KBM-7 (cell line): Measurements from ENCODE around the gene THTPA.
A peak's percentile ranks its signal among the peaks of the same experiment; 100 is the strongest.

Experiments used
- DNase-seq: peaks from one replicate; pipeline ENCODE4 v3.0.0-alpha.2; 2015
- in situ Hi-C: fragments of 300-500 bp; cut with MboI; formaldehyde crosslinking; loops from 2 replicates; pipeline ENCODE4 v1.14.3; 2020; ENCODE audit warnings: low sequenced_read_pairs, low pct_unique_long_range_greater_than_20kb, mixed read lengths

The THTPA gene

DNA sequence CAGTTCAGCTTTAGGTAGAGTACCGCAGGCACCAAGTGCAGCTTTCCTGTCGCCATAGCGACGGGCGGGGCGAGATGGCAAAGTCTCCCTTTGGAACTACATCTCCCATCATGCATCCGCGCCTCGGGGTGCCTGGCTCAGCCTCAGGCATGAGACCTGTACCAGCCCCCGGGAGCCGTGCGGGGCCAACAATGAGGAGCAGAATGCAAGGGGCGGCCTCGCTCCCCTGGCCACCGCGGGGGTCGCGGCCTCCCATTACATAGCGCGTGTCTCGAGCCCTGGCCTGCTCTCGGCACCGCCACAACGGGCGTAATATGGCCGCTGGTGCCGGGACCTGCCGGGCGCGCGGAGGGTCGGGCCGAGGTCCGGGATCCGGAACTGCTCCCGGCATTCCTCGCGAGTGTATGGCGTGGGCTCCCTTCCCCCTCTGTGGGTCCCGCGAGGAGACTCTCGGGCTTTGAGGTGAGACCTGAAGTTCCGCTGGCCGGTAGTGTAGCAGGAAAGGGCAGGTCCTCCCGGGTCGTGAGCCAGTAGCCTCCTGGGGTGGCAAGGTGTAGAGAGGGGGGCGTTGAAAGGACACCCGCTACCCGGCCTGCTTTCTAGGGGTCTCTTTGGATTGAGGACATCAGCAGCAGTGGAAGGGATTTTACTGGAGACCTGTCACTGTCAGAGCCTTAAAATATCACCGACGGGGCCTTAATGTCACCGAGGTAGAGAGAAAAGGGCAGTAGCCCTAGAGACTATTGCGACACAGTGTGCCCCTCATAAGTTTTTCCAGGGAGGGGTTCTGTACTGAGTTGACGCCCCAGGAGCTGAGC is at the start of gene THTPA:
TSS of gene THTPA (plus strand) at position 390 of the 818 bp plus-strand sequence. CDS start 487 bp downstream, outside the sequence.
- in situ Hi-C loops = no loop called here
- peak; percentile 92 for DNase-seq

- in situ Hi-C loops = no loop called here
- no peak for DNase-seq
Measured at GRCh38 chr14:23512156-23512555, 43.9 kb upstream of the THTPA start.

DNA sequence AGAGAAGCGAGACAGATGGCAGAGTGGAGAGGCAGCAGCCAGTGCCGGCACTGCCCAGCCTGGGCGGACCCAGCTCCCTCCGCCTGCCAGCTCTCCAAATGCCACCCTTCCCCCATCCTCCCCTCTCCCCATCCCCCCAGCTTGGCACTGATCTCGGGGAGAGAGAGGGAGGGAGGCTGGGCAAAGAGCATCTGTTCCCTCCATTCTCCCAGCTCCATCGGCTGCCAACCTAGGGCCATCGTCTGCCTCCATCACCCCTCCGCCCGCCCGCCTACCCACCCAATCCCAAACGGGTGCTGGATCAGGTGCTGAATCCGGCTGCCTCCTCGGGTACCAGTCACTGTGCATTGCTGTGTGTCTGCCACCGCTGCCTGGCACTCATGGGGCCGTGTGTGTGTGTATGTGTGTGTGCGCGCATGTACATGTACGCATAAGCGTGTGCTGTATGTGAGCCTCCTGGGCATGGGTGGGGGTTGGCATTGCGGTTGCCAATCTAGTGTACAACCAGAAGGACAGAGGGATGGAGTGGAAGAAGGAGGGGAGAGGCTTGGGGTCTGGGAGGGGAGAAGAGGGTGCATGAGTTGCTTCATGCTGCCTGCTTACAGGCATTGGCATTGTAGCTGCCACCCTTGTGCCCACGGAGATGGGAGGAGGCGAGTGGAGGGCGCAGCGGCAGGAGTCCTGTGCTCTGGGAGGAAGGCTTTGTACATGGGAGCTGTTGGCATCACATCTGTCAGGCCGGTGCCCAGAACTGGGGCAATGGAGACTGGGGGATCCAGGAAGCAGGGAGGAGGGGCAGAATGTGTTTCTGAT is 42.9 kb upstream of the THTPA start:
- DNase-seq = no peak
- in situ Hi-C loops = no loop called here

DNA sequence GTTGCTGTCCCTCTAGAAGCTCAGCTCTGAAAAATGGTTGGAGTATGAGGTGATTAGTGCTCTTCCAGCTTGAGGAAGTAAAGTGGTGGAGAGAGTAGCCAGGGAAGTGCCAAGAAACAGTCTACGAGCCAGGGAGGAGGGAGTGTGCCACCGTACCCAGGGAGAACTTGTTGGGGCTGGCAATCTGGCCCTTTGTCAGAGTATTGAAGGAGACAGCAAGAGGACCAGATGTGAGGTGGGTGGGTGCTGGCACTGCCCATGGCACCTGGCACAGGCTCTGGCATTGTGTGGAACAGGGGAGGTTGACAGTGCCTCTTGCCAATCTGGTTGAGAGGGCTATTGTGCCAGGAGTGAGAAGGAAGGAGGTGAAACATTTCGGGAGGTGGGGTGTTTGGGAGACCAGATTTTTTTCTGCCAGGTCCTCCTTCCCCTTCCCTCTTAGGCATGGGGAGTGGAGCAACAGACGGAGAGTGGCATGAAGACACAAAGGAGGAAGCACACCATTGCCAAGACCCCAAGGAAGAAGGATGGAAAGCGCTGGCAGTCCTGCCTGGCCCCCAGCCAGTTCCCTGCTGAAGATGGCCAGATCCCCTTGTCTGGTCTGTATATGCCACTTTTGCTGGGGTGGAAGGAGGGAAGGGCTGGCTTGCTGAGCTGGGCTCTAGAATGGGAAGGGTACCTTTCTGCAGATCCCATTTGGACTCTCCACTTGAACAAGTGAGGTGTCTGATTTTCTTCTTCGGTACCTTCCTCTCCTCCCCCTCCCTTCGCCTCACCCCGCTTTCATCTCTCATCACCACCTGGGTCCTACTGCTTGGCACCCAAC is 42.0 kb upstream of the THTPA start:
- no peak for DNase-seq

GRCh38 chr14:23514644-23514957 is 41.5 kb upstream of the THTPA start:
- in situ Hi-C loops = no loop called here

More for the DNA sequence above, 42.0 kb upstream of the THTPA start:
- in situ Hi-C loops = no loop called here

GRCh38 chr14:23517650-23518326 is 38.3 kb upstream of the THTPA start:
- no peak for DNase-seq
- in situ Hi-C loops = no loop called here

More at GRCh38 chr14:23514644-23514957, 41.5 kb upstream of the THTPA start:
- DNase-seq = no peak

GRCh38 chr14:23518709-23519108 is 37.4 kb upstream of the THTPA start:
- no peak for DNase-seq
- in situ Hi-C loops = no loop called here

GRCh38 chr14:23520899-23521533 is 35.1 kb upstream of the THTPA start:
- in situ Hi-C loops = no loop called here
- DNase-seq = no peak

- no peak for DNase-seq
Measured at GRCh38 chr14:23521785-23522640, 34.1 kb upstream of the THTPA start.

GRCh38 chr14:23522643-23523198 is 33.4 kb upstream of the THTPA start:
- no peak for DNase-seq
- in situ Hi-C loops = no loop called here

More at GRCh38 chr14:23521785-23522640, 34.1 kb upstream of the THTPA start:
- in situ Hi-C loops = no loop called here

- in situ Hi-C loops = no loop called here
- DNase-seq = no peak
Measured at GRCh38 chr14:23523229-23524016, 32.6 kb upstream of the THTPA start.

- DNase-seq = no peak
- in situ Hi-C loops = no loop called here
Measured at GRCh38 chr14:23524954-23525353, 31.1 kb upstream of the THTPA start.

- no peak for DNase-seq
- in situ Hi-C loops = no loop called here
Measured at GRCh38 chr14:23525611-23526010, 30.5 kb upstream of the THTPA start.

DNA sequence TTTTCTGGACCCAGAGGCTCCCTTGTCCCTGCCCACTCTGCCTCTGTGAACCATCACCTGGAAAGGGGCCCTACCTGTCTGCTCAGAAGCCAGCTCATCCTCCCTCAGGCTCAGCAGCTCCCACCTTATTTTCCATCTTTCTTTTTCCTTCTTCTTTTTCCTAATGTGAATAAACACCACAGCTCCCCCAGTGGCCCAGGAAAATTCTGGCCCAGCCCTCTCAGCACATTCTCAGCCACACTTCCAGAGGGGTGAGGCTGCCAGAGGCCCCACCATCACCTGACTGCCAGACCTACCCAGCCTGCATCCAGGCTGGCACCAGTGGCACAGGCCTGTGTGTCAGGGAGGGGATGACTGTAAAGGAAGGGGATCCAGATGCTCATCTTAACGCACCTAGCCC is 27.5 kb upstream of the THTPA start:
- in situ Hi-C loops = no loop called here

DNA sequence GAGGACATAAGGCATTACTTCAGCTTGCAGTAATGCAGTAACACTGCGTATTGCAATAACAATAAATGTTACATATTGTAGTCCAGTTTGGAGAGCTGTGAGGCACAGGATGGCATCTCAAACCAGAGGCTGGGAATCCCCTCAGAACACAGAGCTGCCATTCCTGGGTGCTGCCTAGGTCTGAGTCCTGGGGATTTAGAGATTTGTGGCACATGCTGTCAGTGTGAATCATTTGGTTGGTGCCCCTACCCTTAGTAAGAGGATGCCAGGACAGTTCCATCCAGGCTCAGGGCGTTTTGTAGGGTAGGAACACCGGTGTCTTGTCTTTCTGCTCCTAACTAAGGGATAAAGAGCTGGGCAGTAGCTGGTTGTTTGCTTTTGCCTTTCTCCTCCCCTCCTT is 27.1 kb upstream of the THTPA start:
- in situ Hi-C loops = no loop called here
- no peak for DNase-seq

More for the DNA sequence above, 27.5 kb upstream of the THTPA start:
- DNase-seq = no peak

DNA sequence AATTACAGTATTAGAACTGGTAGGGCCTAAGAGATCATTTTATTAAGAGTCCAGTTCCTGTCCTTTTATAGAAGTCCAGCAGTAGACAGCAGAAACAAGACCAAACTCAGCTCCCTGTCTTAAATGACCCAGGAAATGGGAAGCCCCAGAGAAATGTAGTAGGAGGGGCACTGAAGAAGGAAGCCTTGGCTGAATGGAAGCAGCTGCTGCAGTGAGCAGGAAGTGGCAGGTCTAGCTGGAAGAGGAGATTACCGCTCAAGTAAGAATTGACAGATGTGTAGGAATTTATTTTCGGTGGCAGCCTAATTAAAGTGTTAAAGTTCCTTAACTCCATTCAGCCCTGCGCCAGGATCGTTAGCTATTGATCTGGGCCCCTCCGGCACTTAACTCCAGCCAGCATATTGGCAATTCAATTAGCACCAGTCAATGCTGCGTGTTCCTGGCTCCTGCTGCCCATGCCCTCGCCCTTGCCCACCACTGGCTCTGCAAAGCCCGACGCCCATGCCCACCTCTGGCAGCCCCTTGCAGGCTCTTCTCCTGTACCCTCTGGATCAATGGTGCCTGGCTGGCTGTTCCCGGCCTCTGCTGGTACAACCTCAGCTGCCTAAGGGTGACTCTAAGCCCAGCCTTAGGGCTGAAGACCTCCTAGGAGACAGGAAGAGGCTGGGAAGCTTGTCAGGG is 25.6 kb upstream of the THTPA start:
- in situ Hi-C loops = no loop called here
- DNase-seq = peak; percentile 37
